C1 segment of cervical spinal cord (tissue), 14 donors: ENCODE measurements around the gene NDUFB5.

Experiments
- DNase-seq, 14 donors: peaks; one replicate each; lab custom pipeline; 2025; lab: John Stamatoyannopoulos, UW

The NDUFB5 gene

GRCh38 chr3:179676081-179676480 is 71.5 kb downstream of the NDUFB5 start:
- no peak for DNase-seq
